Smooth muscle cell (in vitro differentiated cells): ENCODE measurements around the gene CNOT6. TPM values are rescaled to one million over a fixed set of nuclear protein-coding genes. Genes with fewer than 3 reads are reported as not detected.

Experiments used
- DNase-seq: peaks from one replicate; lab custom pipeline; 2025; ENCODE audit not compliant: unreplicated experiment; lab: John Stamatoyannopoulos, UW
- H2AFZ ChIP-seq: fragments of 200-600 bp; sonication (generic); 2 replicates; pipeline ENCODE4 v1.6.0; 2016; ENCODE audit warnings: antibody characterized with exemption, low read depth, mild to moderate bottlenecking
- H3F3A ChIP-seq: fragments of 200-600 bp; sonication (generic); 2 replicates; pipeline ENCODE4 v1.6.0; 2017; ENCODE audit warnings: antibody characterized with exemption, low read depth
- H3K27ac ChIP-seq: fragments of 200-600 bp; sonication (generic); 2 replicates; pipeline ENCODE4 v1.5.1; 2016; ENCODE audit warnings: low read depth, mild to moderate bottlenecking
- H3K27me3 ChIP-seq: fragments of 200-600 bp; sonication (generic); 2 replicates; pipeline ENCODE4 v1.6.1; 2016; ENCODE audit warnings: low read depth, mild to moderate bottlenecking
- H3K36me3 ChIP-seq: fragments of 200-600 bp; sonication (generic); 2 replicates; pipeline ENCODE4 v1.5.1; 2016; ENCODE audit warnings: low read depth
- H3K4me1 ChIP-seq: fragments of 200-600 bp; sonication (generic); 2 replicates; pipeline ENCODE4 v1.5.1; 2016; ENCODE audit warnings: low read depth
- H3K4me2 ChIP-seq: fragments of 200-600 bp; sonication (generic); 2 replicates; pipeline ENCODE4 v1.6.0; 2016; ENCODE audit warnings: mild to moderate bottlenecking
- H3K4me3 ChIP-seq: fragments of 200-600 bp; sonication (generic); 2 replicates; pipeline ENCODE4 v1.5.1; 2016; ENCODE audit warnings: mild to moderate bottlenecking
- H3K79me2 ChIP-seq: fragments of 200-600 bp; sonication (generic); 2 replicates; pipeline ENCODE4 v1.6.0; 2016; ENCODE audit warnings: low read depth, mild to moderate bottlenecking
- H3K9ac ChIP-seq: fragments of 200-600 bp; sonication (generic); 2 replicates; pipeline ENCODE4 v1.6.0; 2016; ENCODE audit warnings: low read depth
- H3K9me3 ChIP-seq: fragments of 200-600 bp; sonication (generic); replicated peaks from 2 replicates; pipeline ENCODE4 v1.5.1; 2016; ENCODE audit warnings: low read depth
- H4K20me1 ChIP-seq: fragments of 200-600 bp; sonication (generic); 2 replicates; pipeline ENCODE4 v1.6.0; 2016; ENCODE audit warnings: low read depth
- WGBS: methylation state at CpG from one replicate; pipeline ENCODE4 v1.1.7; 2016; ENCODE audit warnings: low lambda C conversion rate; 5-methylcytosine and 5-hydroxymethylcytosine counted together
- polyA plus RNA-seq: library from polyadenylated mRNA; unstranded; fragments of >200 nt; fragmentation: Nextera tagmentation; extraction: Ambion mirVana; gene quantifications from 2 replicates; pipeline ENCODE4 v1.2.1, GENCODE V29; 2016
- total RNA-seq: library from RNA; depleted of rRNA; stranded (reverse); fragments of >200 nt; gene quantifications from 2 replicates; pipeline ENCODE4 v1.2.3, GENCODE V29; 2014
- TF ChIP-seq, protein P1 (sequence below): fragments of 200-600 bp; sonication (generic); IDR thresholded peaks from 2 replicates; pipeline ENCODE4 v1.5.1; 2017; ENCODE audit warnings: borderline replicate concordance, mild to moderate bottlenecking, antibody characterized with exemption; ENCODE audit not compliant: insufficient read depth, poor library complexity, severe bottlenecking

CNOT6 gene
- total and polyA plus RNA-seq, 2 experiments from 2014 or later, result 6.2 to 19.7 TPM

DNA sequence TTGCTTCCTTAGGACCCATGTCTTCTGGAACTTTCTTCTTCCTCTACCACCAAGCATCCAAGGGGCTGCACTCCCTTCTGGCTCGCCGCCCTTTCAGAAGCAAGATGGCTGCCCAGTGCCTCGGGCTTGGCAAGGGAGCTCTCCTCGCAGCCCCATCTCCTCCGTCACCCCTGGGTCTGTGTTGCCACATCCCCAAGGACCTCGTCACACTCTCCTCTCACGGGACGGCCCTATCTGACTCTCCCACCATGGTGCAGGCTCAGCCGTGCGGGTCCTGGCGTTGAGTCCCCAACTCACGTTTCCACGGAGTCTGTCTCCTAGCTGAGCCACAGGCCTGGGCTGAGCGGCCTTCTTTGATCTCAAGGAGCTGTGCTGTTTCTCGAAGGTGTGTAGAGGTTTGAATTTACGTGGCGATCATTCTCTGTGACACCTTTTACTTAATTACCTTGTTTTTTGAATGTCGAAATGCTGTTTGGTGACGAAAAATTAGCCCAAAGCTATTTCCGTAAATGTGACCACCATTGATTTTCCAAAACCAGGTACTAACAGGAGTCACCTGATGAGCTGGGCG, 112.1 kb downstream of the CNOT6 start:
- H2AFZ ChIP-seq, result no peak overlapping the region
- no peaks in the 10 kb centered on the region for H3F3A ChIP-seq
- H3K27me3 ChIP-seq, result no peaks in the 10 kb centered on the region
- WGBS, result 84% methylated on average over 21 of the region's 21 CpGs
- TF ChIP-seq, protein P1, sequence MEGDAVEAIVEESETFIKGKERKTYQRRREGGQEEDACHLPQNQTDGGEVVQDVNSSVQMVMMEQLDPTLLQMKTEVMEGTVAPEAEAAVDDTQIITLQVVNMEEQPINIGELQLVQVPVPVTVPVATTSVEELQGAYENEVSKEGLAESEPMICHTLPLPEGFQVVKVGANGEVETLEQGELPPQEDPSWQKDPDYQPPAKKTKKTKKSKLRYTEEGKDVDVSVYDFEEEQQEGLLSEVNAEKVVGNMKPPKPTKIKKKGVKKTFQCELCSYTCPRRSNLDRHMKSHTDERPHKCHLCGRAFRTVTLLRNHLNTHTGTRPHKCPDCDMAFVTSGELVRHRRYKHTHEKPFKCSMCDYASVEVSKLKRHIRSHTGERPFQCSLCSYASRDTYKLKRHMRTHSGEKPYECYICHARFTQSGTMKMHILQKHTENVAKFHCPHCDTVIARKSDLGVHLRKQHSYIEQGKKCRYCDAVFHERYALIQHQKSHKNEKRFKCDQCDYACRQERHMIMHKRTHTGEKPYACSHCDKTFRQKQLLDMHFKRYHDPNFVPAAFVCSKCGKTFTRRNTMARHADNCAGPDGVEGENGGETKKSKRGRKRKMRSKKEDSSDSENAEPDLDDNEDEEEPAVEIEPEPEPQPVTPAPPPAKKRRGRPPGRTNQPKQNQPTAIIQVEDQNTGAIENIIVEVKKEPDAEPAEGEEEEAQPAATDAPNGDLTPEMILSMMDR, result no peak
- H3K9me3 ChIP-seq, result no peaks in the 10 kb centered on the region
- H3K4me2 ChIP-seq, result no peak overlapping the region
- H3K36me3 ChIP-seq, result no peaks in the 10 kb centered on the region
- no peak overlapping the region for H3K9ac ChIP-seq
- no peaks in the 10 kb centered on the region for H3K79me2 ChIP-seq
- no peak overlapping the region for H3K27ac ChIP-seq
- no peaks in the 10 kb centered on the region for H4K20me1 ChIP-seq
- no peak for DNase-seq
- no peak overlapping the region for H3K4me3 ChIP-seq
- H3K4me1 ChIP-seq, result no peaks in the 10 kb centered on the region

DNA sequence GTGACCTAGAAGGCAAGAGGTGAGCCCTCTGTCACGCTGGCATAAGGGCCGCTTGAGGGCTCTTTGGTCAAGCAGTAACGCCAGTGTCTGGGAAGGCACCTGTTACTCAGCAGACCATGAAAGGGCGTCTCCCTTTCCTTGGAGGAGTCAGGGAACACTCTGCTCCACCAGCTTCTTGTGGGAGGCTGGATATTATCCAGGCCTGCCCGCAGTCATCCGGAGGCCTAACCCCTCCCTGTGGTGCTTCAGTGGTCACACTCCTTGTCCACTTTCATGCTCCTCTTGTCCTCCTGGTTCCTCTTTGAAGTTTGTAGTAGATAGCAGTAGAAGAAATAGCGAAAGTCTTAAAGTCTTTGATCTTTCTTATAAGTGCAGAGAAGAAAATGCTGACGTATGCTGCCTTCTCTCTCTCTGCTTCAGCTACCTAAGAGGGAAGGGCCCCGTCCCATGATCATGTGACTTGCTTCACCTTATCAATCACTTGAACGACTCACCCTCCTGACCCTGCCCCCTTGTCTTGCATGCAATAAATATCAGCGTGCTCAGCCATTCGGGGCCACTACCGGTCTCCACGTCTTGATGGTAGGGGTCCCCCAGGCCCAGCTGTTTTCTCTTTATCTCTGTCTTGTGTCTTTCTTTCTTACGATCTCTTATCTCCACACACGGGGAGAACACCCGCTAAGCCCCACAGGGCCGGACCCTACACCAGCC, 113.8 kb downstream of the CNOT6 start:
- H3F3A ChIP-seq, result no peaks in the 10 kb centered on the region
- H3K4me3 ChIP-seq, result no peak overlapping the region
- 68% methylated on average over 18 of the region's 18 CpGs for WGBS
- no peak for DNase-seq
- no peaks in the 10 kb centered on the region for H3K9me3 ChIP-seq
- no peak overlapping the region for H3K4me2 ChIP-seq
- H3K27me3 ChIP-seq, result no peaks in the 10 kb centered on the region
- no peak overlapping the region for H2AFZ ChIP-seq
- H4K20me1 ChIP-seq, result no peaks in the 10 kb centered on the region
- H3K79me2 ChIP-seq, result no peaks in the 10 kb centered on the region
- no peaks in the 10 kb centered on the region for H3K4me1 ChIP-seq
- H3K36me3 ChIP-seq, result no peaks in the 10 kb centered on the region
- TF ChIP-seq, protein P1, result no peak
- no peak overlapping the region for H3K27ac ChIP-seq
- H3K9ac ChIP-seq, result no peak overlapping the region

DNA sequence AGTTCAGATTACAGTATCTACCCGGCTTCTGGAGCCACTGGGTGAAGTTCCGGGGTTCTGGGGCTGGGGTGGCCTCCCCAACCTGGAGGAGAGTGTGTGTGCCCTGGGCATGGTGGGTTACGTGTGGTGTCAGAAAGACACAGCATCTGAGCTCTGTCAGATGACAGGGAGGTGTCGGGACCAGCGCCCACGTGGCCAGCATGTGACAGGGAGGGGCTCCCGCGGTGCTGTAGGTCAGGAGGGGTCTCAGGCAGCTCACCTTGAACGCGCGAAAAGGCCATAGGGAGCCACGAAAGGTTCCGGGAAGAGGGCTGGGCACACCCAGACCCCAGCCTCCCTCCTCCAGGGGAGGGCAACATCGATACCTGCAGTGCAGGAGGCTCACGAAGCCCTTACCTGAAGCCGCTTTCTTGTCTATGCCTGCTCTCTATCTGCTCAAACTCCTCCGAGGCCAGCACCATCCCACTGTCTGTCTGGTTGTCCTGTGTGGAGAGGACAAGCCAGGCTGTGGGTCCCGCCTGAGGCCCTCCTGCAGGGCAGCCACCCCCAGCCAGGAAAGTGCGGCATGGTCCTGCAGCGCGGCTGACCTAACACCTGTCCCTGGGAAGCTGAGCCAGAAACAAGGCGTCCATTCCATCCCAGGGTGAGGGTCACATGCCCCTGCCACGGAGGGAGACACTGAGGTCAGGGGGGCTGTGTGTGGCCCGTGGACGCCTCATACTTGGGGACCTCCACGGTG, 114.6 kb downstream of the CNOT6 start:
- DNase-seq, result no peak
- WGBS, result 95% methylated on average over 26 of the region's 26 CpGs
- no peaks in the 10 kb centered on the region for H3K36me3 ChIP-seq
- no peaks in the 10 kb centered on the region for H3K79me2 ChIP-seq
- no peaks in the 10 kb centered on the region for H3K4me1 ChIP-seq
- no peaks in the 10 kb centered on the region for H3F3A ChIP-seq
- H2AFZ ChIP-seq, result no peak overlapping the region
- H3K4me3 ChIP-seq, result no peak overlapping the region
- H4K20me1 ChIP-seq, result no peaks in the 10 kb centered on the region
- no peaks in the 10 kb centered on the region for H3K9me3 ChIP-seq
- no peak overlapping the region for H3K27ac ChIP-seq
- no peak overlapping the region for H3K9ac ChIP-seq
- TF ChIP-seq, protein P1, result no peak
- H3K4me2 ChIP-seq, result no peak overlapping the region
- H3K27me3 ChIP-seq, result no peaks in the 10 kb centered on the region
